Common myeloid progenitor, CD34-positive (primary cell): ENCODE data around the gene CCDC81.
"Not testable (repeated sequence)": the region's sequence is repeated elsewhere in the genome, so short reads cannot be mapped to it uniquely, and the experiment has no call there.

Experiments used
- CTCF ChIA-PET: fragments of 350-600 bp; sonication (Branson Sonifier 250); formaldehyde crosslinking; loops from one replicate; lab custom pipeline; 2021; ENCODE audit warnings: antibody characterized with exemption; lab: Charles Lee
- POLR2A ChIA-PET: fragments of 350-600 bp; sonication (Branson Sonifier 250); formaldehyde crosslinking; loops from one replicate; lab custom pipeline; 2021; ENCODE audit warnings: antibody characterized with exemption; lab: Charles Lee
- DNase-seq, 3 donors: peaks; one replicate each; pipeline versions ENCODE4 v3.0.0 to v3.0.0-alpha.2; 2013
- H3K27ac ChIP-seq, 2 experiments: 1 replicate in 1 of 2; 2 replicates in 1 of 2; pipeline ENCODE4 v1.7.0; 2013; ENCODE audit warnings: inconsistent platforms in 2 of 2, low read length in 2 of 2, mild to moderate bottlenecking in 2 of 2, low read depth in 1 of 2, moderate library complexity in 1 of 2; ENCODE audit not compliant: severe bottlenecking in 2 of 2, insufficient read depth in 1 of 2, poor library complexity in 1 of 2
- H3K27me3 ChIP-seq, 5 experiments: replicated peaks in 2 of 5; 1 replicate in 3 of 5; 2 replicates in 2 of 5; pipeline versions ENCODE4 v1.6.1 to v1.7.0; 2013; ENCODE audit warnings: low read length in 4 of 5, mild to moderate bottlenecking in 2 of 5, moderate library complexity in 2 of 5, inconsistent platforms in 1 of 5; ENCODE audit not compliant: insufficient read depth in 5 of 5, control insufficient read depth in 4 of 5
- H3K36me3 ChIP-seq, 4 experiments: 1 replicate in 2 of 4; 2 replicates in 2 of 4; pipeline versions ENCODE4 v1.6.1 to v1.7.0; 2013; ENCODE audit warnings: low read length in 3 of 4, control low read depth in 1 of 4, mild to moderate bottlenecking in 1 of 4; ENCODE audit not compliant: control insufficient read depth in 4 of 4, insufficient read depth in 4 of 4
- H3K4me1 ChIP-seq, 4 experiments: 1 replicate in 3 of 4; 2 replicates in 1 of 4; pipeline versions ENCODE4 v1.6.1 to v1.7.1; 2013; ENCODE audit warnings: low read length in 3 of 4, mild to moderate bottlenecking in 3 of 4, control low read depth in 1 of 4, inconsistent platforms in 1 of 4, moderate library complexity in 1 of 4; ENCODE audit not compliant: control insufficient read depth in 4 of 4, insufficient read depth in 4 of 4; ENCODE audit errors: control extremely low read depth in 1 of 4
- H3K4me3 ChIP-seq, 7 experiments: 1 replicate in 4 of 7; 2 replicates in 3 of 7; pipeline versions ENCODE4 v1.5.1 to v1.7.0; 2013; ENCODE audit warnings: mild to moderate bottlenecking in 7 of 7, low read length in 6 of 7, moderate library complexity in 6 of 7, inconsistent platforms in 2 of 7, low read depth in 2 of 7, control low read depth in 1 of 7; ENCODE audit not compliant: insufficient read depth in 4 of 7, control insufficient read depth in 1 of 7; ENCODE audit errors: extremely low read depth in 1 of 7
- H3K9me3 ChIP-seq, 5 experiments: 1 replicate in 4 of 5; 2 replicates in 1 of 5; pipeline versions ENCODE4 v1.6.1 to v1.7.1; 2013; ENCODE audit warnings: low read length in 4 of 5, mild to moderate bottlenecking in 2 of 5, inconsistent platforms in 1 of 5, low read depth in 1 of 5, moderate library complexity in 1 of 5; ENCODE audit not compliant: control insufficient read depth in 4 of 5, insufficient read depth in 2 of 5; ENCODE audit errors: control extremely low read depth in 1 of 5
- WGBS: methylation state at CpG from one replicate; pipeline ENCODE4 v1.1.5; 2013; ENCODE audit not compliant: insufficient coverage; 5-methylcytosine and 5-hydroxymethylcytosine counted together

Gene CCDC81

GRCh38 chr11:86418513-86418912, 43.8 kb downstream of the CCDC81 start:
- WGBS: no CpG with 5 or more reads among the region's 3 CpGs
- POLR2A ChIA-PET: no interaction called here

GRCh38 chr11:86418917-86419316, 44.2 kb downstream of the CCDC81 start:
- POLR2A ChIA-PET: no interaction called here
- CTCF ChIA-PET: interaction anchor here (0.7 kb wide), 1 partner anchor 170 kb away, joined by 3 read pairs; no protein-coding TSS in a partner anchor
- Histone ChIP-seq H3K36me3 (no peaks in the 10 kb centered on the region), H3K4me1 (no peaks in the 10 kb centered on the region), H3K4me3 (no peak overlapping the region), H3K27ac (no peak overlapping the region), H3K27me3 (no peaks in the 10 kb centered on the region), H3K9me3 (no peaks in the 10 kb centered on the region)
- peak in 1 of 3 donors; percentile 6 for DNase-seq
- WGBS: 40% methylated on average over 1 of the region's 2 CpGs

More at GRCh38 chr11:86418513-86418912, 43.8 kb downstream of the CCDC81 start:
- no peaks in the 10 kb centered on the region for H3K36me3 ChIP-seq
- no peak overlapping the region for H3K27ac ChIP-seq
- H3K4me1 ChIP-seq: no peaks in the 10 kb centered on the region
- H3K4me3 ChIP-seq: no peak overlapping the region
- H3K27me3 ChIP-seq: no peaks in the 10 kb centered on the region
- DNase-seq: no peak
- CTCF ChIA-PET: interaction anchor here (0.7 kb wide), 1 partner anchor 170 kb away, joined by 3 read pairs; no protein-coding TSS in a partner anchor
- no peaks in the 10 kb centered on the region for H3K9me3 ChIP-seq

GRCh38 chr11:86421946-86422345, 47.3 kb downstream of the CCDC81 start:
- peaks cover 0 to 12% (median 0%) of the 10 kb centered on the region in 5 experiments for H3K9me3 ChIP-seq
- ChIA-PET POLR2A (no interaction called here), CTCF (no interaction called here)
- H3K27me3 ChIP-seq: no peaks in the 10 kb centered on the region
- no peak overlapping the region for H3K4me3 ChIP-seq
- no peak overlapping the region for H3K27ac ChIP-seq
- WGBS: 91% methylated on average over 4 of the region's 4 CpGs
- H3K36me3 ChIP-seq: no peaks in the 10 kb centered on the region
- no peak for DNase-seq
- no peaks in the 10 kb centered on the region for H3K4me1 ChIP-seq

DNA sequence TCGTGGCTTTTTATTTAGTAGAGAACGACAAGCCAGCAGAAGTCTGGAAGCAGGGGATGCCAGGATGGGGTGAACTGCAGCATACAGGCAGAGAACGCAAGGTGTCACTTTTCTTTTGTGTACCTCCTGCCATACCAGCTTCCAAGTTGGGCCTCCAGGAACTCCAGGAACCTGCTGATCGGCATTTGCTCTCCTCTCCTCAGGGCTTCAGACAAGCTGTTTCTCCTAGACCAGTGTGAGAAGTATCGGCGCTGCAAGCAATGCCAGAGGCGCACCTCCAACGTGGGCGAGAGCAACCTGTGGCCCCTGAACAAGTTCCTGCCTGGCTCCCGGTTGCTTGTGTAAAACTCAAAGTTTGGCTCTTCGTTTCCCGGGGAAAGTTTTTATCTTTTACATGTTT, 47.7 kb downstream of the CCDC81 start:
- Histone ChIP-seq H3K4me1 (no peaks in the 10 kb centered on the region), H3K27ac (no peak overlapping the region), H3K9me3 (peaks cover 0 to 13% (median 3%) of the 10 kb centered on the region in 5 experiments), H3K27me3 (no peaks in the 10 kb centered on the region), H3K36me3 (no peaks in the 10 kb centered on the region), H3K4me3 (no peak overlapping the region)
- ChIA-PET CTCF (no interaction called here), POLR2A (no interaction called here)
- 91% methylated on average over 12 of the region's 12 CpGs for WGBS
- DNase-seq: no peak

- H3K4me3 ChIP-seq, CTCF ChIA-PET, DNase-seq, POLR2A ChIA-PET, H3K27me3 ChIP-seq, H3K36me3 ChIP-seq, H3K27ac ChIP-seq, H3K4me1 ChIP-seq: not testable (repeated sequence)
- peaks cover 0 to 17% (median 6%) of the 10 kb centered on the region in 5 experiments for H3K9me3 ChIP-seq
- WGBS: 94% methylated on average over 4 of the region's 4 CpGs
Measured at GRCh38 chr11:86423488-86423887, 48.8 kb downstream of the CCDC81 start.

- CTCF ChIA-PET: no interaction called here
- Histone ChIP-seq H3K27ac (no peak overlapping the region), H3K9me3 (peaks cover 4 to 34% (median 6%) of the 10 kb centered on the region in 5 experiments), H3K4me3 (no peak overlapping the region), H3K36me3 (peaks cover 0 to 2% (median 1%) of the 10 kb centered on the region in 4 experiments), H3K4me1 (no peaks in the 10 kb centered on the region), H3K27me3 (no peaks in the 10 kb centered on the region)
- POLR2A ChIA-PET: no interaction called here
- DNase-seq: no peak
Measured at GRCh38 chr11:86427441-86427840, 52.8 kb downstream of the CCDC81 start.

GRCh38 chr11:86431258-86431657, 56.6 kb downstream of the CCDC81 start:
- peaks cover 6 to 29% (median 9%) of the 10 kb centered on the region in 5 experiments for H3K9me3 ChIP-seq
- no peaks in the 10 kb centered on the region for H3K27me3 ChIP-seq
- H3K27ac ChIP-seq: no peak overlapping the region
- H3K4me3 ChIP-seq: peak overlapping the region in 1 of 7 experiments; percentile 45
- H3K4me1 ChIP-seq: no peaks in the 10 kb centered on the region
- ChIA-PET CTCF (no interaction called here), POLR2A (no interaction called here)
- WGBS: 83% methylated on average over 36 of the region's 37 CpGs
- peak in 1 of 3 donors; percentile 47 for DNase-seq
- peaks cover 0 to 8% (median 1%) of the 10 kb centered on the region in 4 experiments for H3K36me3 ChIP-seq
